ENCODE data around the gene DSP.

- TF ChIP-seq CTCF (IDR thresholded peaks at IDR 0.05; ENCODE audit: low read length), result no peak
- TF ChIP-seq EZH2 (IDR thresholded peaks at IDR 0.05; ENCODE audit: borderline replicate concordance, low read length), result no peak
Observed at GRCh38 chr6:7534192-7534591, 7.3 kb upstream of the DSP start.
